Measurements from ENCODE around the gene GPATCH2.

DNA sequence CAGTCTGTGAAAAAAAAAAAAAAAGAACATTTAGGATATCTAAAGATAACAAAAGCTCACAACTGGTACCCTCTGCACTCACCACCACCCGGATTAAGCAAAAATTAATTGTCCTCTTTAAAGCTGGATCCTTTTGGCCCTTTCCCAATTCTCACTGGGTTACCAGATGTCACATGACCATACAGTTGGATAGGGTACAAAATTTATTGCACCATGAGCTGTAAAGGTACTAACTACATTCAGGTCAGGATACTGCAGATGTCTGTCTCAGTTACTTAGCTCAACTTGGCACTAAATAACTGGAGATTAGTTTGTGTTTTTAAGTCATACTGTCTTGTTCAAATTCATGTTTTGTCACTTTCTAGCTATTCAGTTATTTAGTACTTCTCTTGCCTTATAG, 96.3 kb downstream of the GPATCH2 start:
- TF ChIP-seq REST (IDR thresholded peaks at IDR 0.05; ENCODE audit: insufficient read depth in 1 of 2, low read depth in 2 of 2, low read length in 1 of 2) (no peak), CTCF (IDR thresholded peaks at IDR 0.05) (no peak), POLR2AphosphoS5 (IDR thresholded peaks at IDR 0.05; ENCODE audit: low read depth, low read length) (no peak), SIN3A (IDR thresholded peaks at IDR 0.05; ENCODE audit: borderline replicate concordance, insufficient read depth, low read depth, low read length) (no peak)
